HEK293 (cell line): ENCODE data around the gene TMEM121.

Experiments used
- BCL11A ChIP-seq: fragments of 450-650 bp; formaldehyde crosslinking; IDR thresholded peaks from 2 replicates; pipeline ENCODE4 v1.5.1; 2016; ENCODE audit warnings: low read depth, missing biosample characterization, missing genetic modification characterization
- HOXA7 ChIP-seq: sonication (generic); formaldehyde crosslinking; IDR thresholded peaks from 2 replicates; pipeline ENCODE4 v1.8.1; 2022; ENCODE audit warnings: missing genetic modification reagents, borderline replicate concordance
- KLF7 ChIP-seq: fragments of 450-650 bp; formaldehyde crosslinking; IDR thresholded peaks from 2 replicates; pipeline ENCODE4 v1.5.1; 2016; ENCODE audit warnings: missing biosample characterization, missing genetic modification characterization, borderline replicate concordance
- OSR2 ChIP-seq: fragments of 450-650 bp; formaldehyde crosslinking; IDR thresholded peaks from 2 replicates; pipeline ENCODE4 v1.5.1; 2016; ENCODE audit warnings: missing biosample characterization, missing genetic modification characterization
- SALL2 ChIP-seq: fragments of 450-650 bp; formaldehyde crosslinking; IDR thresholded peaks from 2 replicates; pipeline ENCODE4 v1.5.0; 2017; ENCODE audit warnings: missing biosample characterization, mild to moderate bottlenecking, missing genetic modification characterization, borderline replicate concordance
- TRIM28 ChIP-seq: IDR thresholded peaks from 2 replicates; pipeline ENCODE4 v1.6.1; 2011; ENCODE audit warnings: low read length, control low read depth, borderline replicate concordance
- WT1 ChIP-seq: fragments of 450-650 bp; formaldehyde crosslinking; IDR thresholded peaks from 2 replicates; pipeline ENCODE4 v1.5.1; 2016; ENCODE audit warnings: missing biosample characterization, missing genetic modification characterization
- ZBTB21 ChIP-seq: fragments of 450-650 bp; formaldehyde crosslinking; IDR thresholded peaks from 2 replicates; pipeline ENCODE4 v1.5.1; 2017; ENCODE audit warnings: missing biosample characterization, missing genetic modification characterization
- ZFP41 ChIP-seq: fragments of 450-650 bp; formaldehyde crosslinking; IDR thresholded peaks from 2 replicates; pipeline ENCODE4 v1.5.1; 2016; ENCODE audit warnings: missing biosample characterization, missing genetic modification characterization, borderline replicate concordance
- ZFP69B ChIP-seq: fragments of 450-650 bp; formaldehyde crosslinking; IDR thresholded peaks from 2 replicates; pipeline ENCODE4 v1.5.1; 2016; ENCODE audit warnings: missing biosample characterization, missing genetic modification characterization
- ZNF112 ChIP-seq: fragments of 450-650 bp; formaldehyde crosslinking; IDR thresholded peaks from 2 replicates; pipeline ENCODE4 v1.5.0; 2017; ENCODE audit warnings: missing biosample characterization, missing genetic modification characterization
- ZNF114 ChIP-seq: fragments of 450-650 bp; formaldehyde crosslinking; IDR thresholded peaks from 2 replicates; pipeline ENCODE4 v1.5.0; 2017; ENCODE audit warnings: missing biosample characterization, missing genetic modification characterization
- ZNF133 ChIP-seq: fragments of 450-650 bp; formaldehyde crosslinking; IDR thresholded peaks from 2 replicates; pipeline ENCODE4 v1.5.1; 2016; ENCODE audit warnings: missing biosample characterization, missing genetic modification characterization
- ZNF140 ChIP-seq: fragments of 450-650 bp; formaldehyde crosslinking; IDR thresholded peaks from 2 replicates; pipeline ENCODE4 v1.5.1; 2016; ENCODE audit warnings: missing biosample characterization, missing genetic modification characterization
- ZNF175 ChIP-seq: fragments of 450-650 bp; formaldehyde crosslinking; IDR thresholded peaks from 2 replicates; pipeline ENCODE4 v1.5.1; 2016; ENCODE audit warnings: missing biosample characterization, missing genetic modification characterization
- ZNF202 ChIP-seq: fragments of 450-650 bp; formaldehyde crosslinking; IDR thresholded peaks from 2 replicates; pipeline ENCODE4 v1.5.1; 2016; ENCODE audit warnings: missing biosample characterization, missing genetic modification characterization, borderline replicate concordance
- ZNF248 ChIP-seq: fragments of 450-650 bp; formaldehyde crosslinking; IDR thresholded peaks from 2 replicates; pipeline ENCODE4 v1.5.1; 2017; ENCODE audit warnings: missing biosample characterization, missing genetic modification characterization
- ZNF37A ChIP-seq: fragments of 450-650 bp; IDR thresholded peaks from 2 replicates; pipeline ENCODE4 v1.5.1; 2018; ENCODE audit warnings: missing biosample characterization, missing genetic modification characterization
- ZNF433 ChIP-seq: fragments of 450-650 bp; formaldehyde crosslinking; IDR thresholded peaks from 2 replicates; pipeline ENCODE4 v1.5.1; 2016; ENCODE audit warnings: missing biosample characterization, missing genetic modification characterization, low read depth
- ZNF510 ChIP-seq: fragments of 450-650 bp; formaldehyde crosslinking; IDR thresholded peaks from 2 replicates; pipeline ENCODE4 v1.5.1; 2018; ENCODE audit warnings: mild to moderate bottlenecking, missing genetic modification characterization, missing biosample characterization; ENCODE audit not compliant: insufficient replicate concordance
- ZNF514 ChIP-seq: fragments of 450-650 bp; formaldehyde crosslinking; IDR thresholded peaks from 2 replicates; pipeline ENCODE4 v1.5.1; 2016; ENCODE audit warnings: missing biosample characterization, missing genetic modification characterization
- ZNF529 ChIP-seq: fragments of 450-650 bp; formaldehyde crosslinking; IDR thresholded peaks from 2 replicates; pipeline ENCODE4 v1.5.1; 2017; ENCODE audit warnings: missing genetic modification characterization, missing biosample characterization; ENCODE audit not compliant: insufficient replicate concordance
- ZNF621 ChIP-seq: fragments of 450-650 bp; formaldehyde crosslinking; IDR thresholded peaks from 2 replicates; pipeline ENCODE4 v1.5.1; 2017; ENCODE audit warnings: missing biosample characterization, missing genetic modification characterization
- ZNF660 ChIP-seq: fragments of 450-650 bp; IDR thresholded peaks from 2 replicates; pipeline ENCODE4 v1.5.1; 2018; ENCODE audit warnings: missing biosample characterization, mild to moderate bottlenecking, missing genetic modification characterization
- ZNF701 ChIP-seq: fragments of 450-650 bp; formaldehyde crosslinking; IDR thresholded peaks from 2 replicates; pipeline ENCODE4 v1.5.1; 2016; ENCODE audit warnings: missing biosample characterization, missing genetic modification characterization
- ZNF707 ChIP-seq: fragments of 450-650 bp; formaldehyde crosslinking; IDR thresholded peaks from 2 replicates; pipeline ENCODE4 v1.5.1; 2016; ENCODE audit warnings: missing biosample characterization, missing genetic modification characterization
- ZNF776 ChIP-seq: fragments of 450-650 bp; formaldehyde crosslinking; IDR thresholded peaks from 2 replicates; pipeline ENCODE4 v1.5.0; 2017; ENCODE audit warnings: missing biosample characterization, missing genetic modification characterization, borderline replicate concordance
- ZNF785 ChIP-seq: fragments of 450-650 bp; formaldehyde crosslinking; IDR thresholded peaks from 2 replicates; pipeline ENCODE4 v1.5.1; 2016; ENCODE audit warnings: missing biosample characterization, missing genetic modification characterization
- ZNF830 ChIP-seq: fragments of 450-650 bp; IDR thresholded peaks from 2 replicates; pipeline ENCODE4 v1.5.0; 2018; ENCODE audit warnings: missing biosample characterization, missing genetic modification characterization, low read depth, mild to moderate bottlenecking, moderate library complexity
- TF ChIP-seq, protein P1 (sequence below): fragments of 450-650 bp; formaldehyde crosslinking; IDR thresholded peaks from 2 replicates; pipeline ENCODE4 v1.5.1; 2017; ENCODE audit warnings: missing biosample characterization, missing genetic modification characterization
- TF ChIP-seq, protein P2 (sequence below): fragments of 450-650 bp; formaldehyde crosslinking; IDR thresholded peaks from 2 replicates; pipeline ENCODE4 v1.5.1; 2016; ENCODE audit warnings: missing biosample characterization, missing genetic modification characterization
- TF ChIP-seq, protein P3 (sequence below): fragments of 450-650 bp; formaldehyde crosslinking; IDR thresholded peaks from 2 replicates; pipeline ENCODE4 v1.5.1; 2017; ENCODE audit warnings: missing biosample characterization, missing genetic modification characterization
- TF ChIP-seq, protein P4 (sequence below): fragments of 450-650 bp; formaldehyde crosslinking; IDR thresholded peaks from 2 replicates; pipeline ENCODE4 v1.5.1; 2016; ENCODE audit warnings: missing biosample characterization, missing genetic modification characterization

TMEM121 gene

DNA sequence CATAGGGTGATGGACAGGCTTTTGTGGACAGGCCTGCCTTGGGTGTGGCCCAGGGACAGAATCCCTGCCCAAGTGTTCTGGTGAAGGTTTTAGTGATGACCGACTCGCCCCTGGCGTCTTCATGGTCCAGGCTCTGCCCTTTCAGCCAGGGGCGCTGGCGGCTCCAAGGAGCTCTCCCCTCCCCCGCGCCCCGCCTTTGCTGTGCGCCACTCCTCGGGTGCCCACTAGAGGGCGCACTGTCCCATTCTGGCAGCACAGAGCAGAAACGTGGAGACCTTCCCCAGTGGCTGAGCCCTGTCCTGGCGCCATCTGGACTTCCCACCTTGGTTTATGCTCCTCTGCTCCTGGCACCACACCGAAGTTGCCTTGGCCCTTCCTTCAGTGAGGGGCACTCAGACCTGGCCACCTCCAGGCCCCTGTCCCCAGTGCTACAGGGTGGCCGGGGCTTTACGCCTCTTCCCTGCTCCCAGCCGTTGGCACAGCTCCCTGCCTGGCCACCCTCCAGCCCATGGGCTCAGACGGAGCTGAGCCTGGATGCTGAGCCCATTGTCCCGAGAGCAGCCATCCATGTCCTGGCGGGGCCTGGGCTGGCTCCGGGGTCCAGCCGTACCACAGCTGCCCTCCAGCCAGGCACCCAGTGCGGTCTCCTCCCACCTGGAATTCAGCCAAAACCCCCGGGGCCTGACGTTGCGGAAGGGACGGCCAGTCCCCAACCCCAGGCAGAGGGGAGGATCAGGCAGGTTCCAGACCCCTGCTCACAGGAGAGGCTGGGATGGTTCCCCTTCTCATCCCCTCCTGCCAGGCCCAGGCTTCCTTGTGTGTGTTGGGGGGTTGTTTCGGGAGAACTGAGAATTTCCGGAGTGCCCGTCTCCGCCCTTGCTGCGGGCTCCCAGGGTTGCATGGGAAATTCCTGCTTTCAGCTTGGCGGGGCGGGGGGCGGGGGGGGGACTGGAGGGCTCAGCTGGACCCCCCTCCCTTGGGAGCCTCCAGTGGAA is 45.3 kb upstream of the TMEM121 start (continued):
- TF ChIP-seq ZFP41, result no peak
- TF ChIP-seq ZNF510, result no peak
- TF ChIP-seq ZNF112 (tag by site-specific recombination), result no peak
- TF ChIP-seq HOXA7 (CRISPR knock-in tag), result no peak
- peak; percentile 80; the same call in 1 of the 2 replicates for TF ChIP-seq BCL11A (tag by site-specific recombination)
- peak; percentile 20; the same call in 1 of the 2 replicates for TF ChIP-seq ZNF785 (tag by site-specific recombination)
- TF ChIP-seq ZNF707 (tag by site-specific recombination), result no peak
- TF ChIP-seq ZNF114, result no peak
- TF ChIP-seq ZNF621 (tag by site-specific recombination), result no peak
- no peak for TF ChIP-seq SALL2 (tag by site-specific recombination)
- TF ChIP-seq, protein P1, sequence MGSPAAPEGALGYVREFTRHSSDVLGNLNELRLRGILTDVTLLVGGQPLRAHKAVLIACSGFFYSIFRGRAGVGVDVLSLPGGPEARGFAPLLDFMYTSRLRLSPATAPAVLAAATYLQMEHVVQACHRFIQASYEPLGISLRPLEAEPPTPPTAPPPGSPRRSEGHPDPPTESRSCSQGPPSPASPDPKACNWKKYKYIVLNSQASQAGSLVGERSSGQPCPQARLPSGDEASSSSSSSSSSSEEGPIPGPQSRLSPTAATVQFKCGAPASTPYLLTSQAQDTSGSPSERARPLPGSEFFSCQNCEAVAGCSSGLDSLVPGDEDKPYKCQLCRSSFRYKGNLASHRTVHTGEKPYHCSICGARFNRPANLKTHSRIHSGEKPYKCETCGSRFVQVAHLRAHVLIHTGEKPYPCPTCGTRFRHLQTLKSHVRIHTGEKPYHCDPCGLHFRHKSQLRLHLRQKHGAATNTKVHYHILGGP (tag by site-specific recombination), result no peak
- TF ChIP-seq ZFP69B, result peak; percentile 73
- no peak for TF ChIP-seq ZNF133
- no peak for TF ChIP-seq ZNF514 (tag by site-specific recombination)
- peak; percentile 71; the same call in 1 of the 2 replicates for TF ChIP-seq ZNF660 (tag by site-specific recombination)
- TF ChIP-seq ZNF830 (tag by site-specific recombination), result no peak
- no peak for TF ChIP-seq ZNF140 (tag by site-specific recombination)
- TF ChIP-seq ZNF37A, result no peak
- no peak for TF ChIP-seq ZNF776 (tag by site-specific recombination)
- peak; percentile 60; the same call in 1 of the 2 replicates for TF ChIP-seq TRIM28
- no peak for TF ChIP-seq ZNF433 (tag by site-specific recombination)
- no peak; the same call in 1 of the 2 replicates for TF ChIP-seq OSR2 (tag by site-specific recombination)
- TF ChIP-seq, protein P2, sequence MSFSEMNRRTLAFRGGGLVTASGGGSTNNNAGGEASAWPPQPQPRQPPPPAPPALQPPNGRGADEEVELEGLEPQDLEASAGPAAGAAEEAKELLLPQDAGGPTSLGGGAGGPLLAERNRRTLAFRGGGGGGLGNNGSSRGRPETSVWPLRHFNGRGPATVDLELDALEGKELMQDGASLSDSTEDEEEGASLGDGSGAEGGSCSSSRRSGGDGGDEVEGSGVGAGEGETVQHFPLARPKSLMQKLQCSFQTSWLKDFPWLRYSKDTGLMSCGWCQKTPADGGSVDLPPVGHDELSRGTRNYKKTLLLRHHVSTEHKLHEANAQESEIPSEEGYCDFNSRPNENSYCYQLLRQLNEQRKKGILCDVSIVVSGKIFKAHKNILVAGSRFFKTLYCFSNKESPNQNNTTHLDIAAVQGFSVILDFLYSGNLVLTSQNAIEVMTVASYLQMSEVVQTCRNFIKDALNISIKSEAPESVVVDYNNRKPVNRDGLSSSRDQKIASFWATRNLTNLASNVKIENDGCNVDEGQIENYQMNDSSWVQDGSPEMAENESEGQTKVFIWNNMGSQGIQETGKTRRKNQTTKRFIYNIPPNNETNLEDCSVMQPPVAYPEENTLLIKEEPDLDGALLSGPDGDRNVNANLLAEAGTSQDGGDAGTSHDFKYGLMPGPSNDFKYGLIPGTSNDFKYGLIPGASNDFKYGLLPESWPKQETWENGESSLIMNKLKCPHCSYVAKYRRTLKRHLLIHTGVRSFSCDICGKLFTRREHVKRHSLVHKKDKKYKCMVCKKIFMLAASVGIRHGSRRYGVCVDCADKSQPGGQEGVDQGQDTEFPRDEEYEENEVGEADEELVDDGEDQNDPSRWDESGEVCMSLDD (tag by site-specific recombination), result peak; percentile 92
- TF ChIP-seq, protein P3, sequence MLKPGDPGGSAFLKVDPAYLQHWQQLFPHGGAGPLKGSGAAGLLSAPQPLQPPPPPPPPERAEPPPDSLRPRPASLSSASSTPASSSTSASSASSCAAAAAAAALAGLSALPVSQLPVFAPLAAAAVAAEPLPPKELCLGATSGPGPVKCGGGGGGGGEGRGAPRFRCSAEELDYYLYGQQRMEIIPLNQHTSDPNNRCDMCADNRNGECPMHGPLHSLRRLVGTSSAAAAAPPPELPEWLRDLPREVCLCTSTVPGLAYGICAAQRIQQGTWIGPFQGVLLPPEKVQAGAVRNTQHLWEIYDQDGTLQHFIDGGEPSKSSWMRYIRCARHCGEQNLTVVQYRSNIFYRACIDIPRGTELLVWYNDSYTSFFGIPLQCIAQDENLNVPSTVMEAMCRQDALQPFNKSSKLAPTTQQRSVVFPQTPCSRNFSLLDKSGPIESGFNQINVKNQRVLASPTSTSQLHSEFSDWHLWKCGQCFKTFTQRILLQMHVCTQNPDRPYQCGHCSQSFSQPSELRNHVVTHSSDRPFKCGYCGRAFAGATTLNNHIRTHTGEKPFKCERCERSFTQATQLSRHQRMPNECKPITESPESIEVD (tag by site-specific recombination), result no peak
- no peak for TF ChIP-seq ZNF202
- TF ChIP-seq, protein P4, sequence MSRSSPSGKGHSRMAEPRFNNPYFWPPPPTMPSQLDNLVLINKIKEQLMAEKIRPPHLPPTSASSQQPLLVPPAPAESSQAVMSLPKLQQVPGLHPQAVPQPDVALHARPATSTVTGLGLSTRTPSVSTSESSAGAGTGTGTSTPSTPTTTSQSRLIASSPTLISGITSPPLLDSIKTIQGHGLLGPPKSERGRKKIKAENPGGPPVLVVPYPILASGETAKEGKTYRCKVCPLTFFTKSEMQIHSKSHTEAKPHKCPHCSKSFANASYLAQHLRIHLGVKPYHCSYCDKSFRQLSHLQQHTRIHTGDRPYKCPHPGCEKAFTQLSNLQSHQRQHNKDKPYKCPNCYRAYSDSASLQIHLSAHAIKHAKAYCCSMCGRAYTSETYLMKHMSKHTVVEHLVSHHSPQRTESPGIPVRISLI, result no peak
- TF ChIP-seq ZNF701 (tag by site-specific recombination), result no peak
- no peak for TF ChIP-seq ZNF248 (tag by site-specific recombination)
- 0 out of 2 replicates have a peak, but pooled peaks have one; percentile 12 for TF ChIP-seq WT1 (tag by site-specific recombination)
- TF ChIP-seq KLF7, result peak; percentile 87
- TF ChIP-seq ZNF175, result no peak
- TF ChIP-seq ZBTB21 (tag by site-specific recombination), result peak; percentile 51
- TF ChIP-seq ZNF529 (tag by site-specific recombination), result no peak
